Left hindlimb (tissue), 1 donor: ENCODE results near the gene GLRX5.
"Not testable (repeated sequence)": the region's sequence is repeated elsewhere in the genome, so short reads cannot be mapped to it uniquely, and the experiment has no call there.

ENCODE experiments used
- DNase-seq: peaks from one replicate; pipeline ENCODE4 v3.0.0-alpha.2; 2018

Gene GLRX5

DNA sequence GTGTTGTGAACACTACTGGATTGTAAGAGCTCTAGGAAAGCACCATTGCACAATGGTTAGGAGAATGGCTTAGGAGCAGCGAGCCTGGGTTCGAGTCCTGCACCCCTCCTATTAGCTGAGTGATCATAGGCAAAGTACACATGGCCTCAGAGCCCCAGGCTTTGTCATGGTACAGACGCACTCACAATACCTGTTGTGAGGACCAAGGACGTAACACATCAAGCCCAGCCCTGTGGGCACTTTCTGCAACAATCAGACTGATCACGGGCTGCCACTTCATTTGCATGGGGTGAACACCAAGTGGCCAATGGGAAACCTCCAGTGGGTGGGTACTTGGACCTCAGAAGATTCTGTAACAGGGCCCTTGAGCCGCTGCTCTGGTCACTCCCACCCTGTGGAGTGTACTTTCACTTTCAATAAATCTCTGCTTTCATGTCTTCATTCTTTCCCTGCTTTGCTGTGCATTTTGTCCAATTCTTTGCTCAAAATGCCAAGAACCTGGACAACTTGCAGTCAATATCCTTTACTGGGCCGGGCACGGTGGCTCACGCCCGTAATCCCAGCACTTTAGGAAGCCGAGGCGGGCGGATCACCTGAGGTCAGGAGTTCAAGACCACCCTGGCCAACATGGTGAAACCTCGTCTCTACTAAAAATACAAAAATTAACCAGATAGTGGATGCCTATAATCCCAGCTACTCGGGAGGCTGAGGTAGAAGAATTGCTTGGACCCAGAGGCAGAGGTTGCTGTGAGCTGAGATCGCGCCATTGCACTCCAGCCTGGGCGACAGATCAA is 28.2 kb downstream of the GLRX5 start:
- no peak for DNase-seq

DNA sequence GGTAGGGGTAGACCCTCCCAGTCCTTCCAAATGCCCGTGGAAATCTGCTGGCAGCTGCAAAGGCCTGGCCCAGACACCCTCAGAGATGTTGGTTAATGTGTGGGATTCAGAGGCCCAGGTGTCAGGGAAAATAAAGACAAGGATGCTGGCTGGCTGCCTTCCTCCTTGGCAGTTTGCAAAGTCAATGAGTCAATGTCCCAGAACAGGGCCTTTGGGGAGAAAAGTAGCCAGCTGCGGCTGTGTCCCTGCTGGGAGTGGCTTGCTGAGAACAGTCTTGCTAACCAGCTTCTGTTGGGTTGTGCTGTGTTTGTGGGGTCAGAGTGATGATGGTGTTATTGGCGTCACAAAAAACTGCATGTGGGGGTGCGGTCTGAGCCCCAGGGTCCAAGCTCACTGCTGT is 29.2 kb downstream of the GLRX5 start:
- no peak for DNase-seq

DNA sequence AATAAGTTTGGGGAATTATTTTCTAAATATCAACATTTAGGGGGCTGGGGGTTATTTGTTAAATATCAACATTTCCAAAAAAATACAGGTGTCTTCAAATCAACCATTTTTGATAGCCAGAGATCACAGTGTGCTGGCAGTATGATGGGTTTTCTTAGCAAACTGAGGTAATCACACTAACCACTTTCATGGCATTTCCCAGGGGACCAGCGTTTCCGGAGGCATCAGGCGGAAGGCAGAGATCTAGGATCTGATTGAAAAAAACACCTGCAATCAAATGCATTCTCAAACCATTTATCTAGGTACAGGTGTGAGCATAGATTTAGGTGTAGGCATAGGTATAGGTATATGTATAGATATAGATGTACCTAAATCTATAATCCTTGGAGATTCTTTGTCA is 34.6 kb downstream of the GLRX5 start:
- no peak for DNase-seq

DNA sequence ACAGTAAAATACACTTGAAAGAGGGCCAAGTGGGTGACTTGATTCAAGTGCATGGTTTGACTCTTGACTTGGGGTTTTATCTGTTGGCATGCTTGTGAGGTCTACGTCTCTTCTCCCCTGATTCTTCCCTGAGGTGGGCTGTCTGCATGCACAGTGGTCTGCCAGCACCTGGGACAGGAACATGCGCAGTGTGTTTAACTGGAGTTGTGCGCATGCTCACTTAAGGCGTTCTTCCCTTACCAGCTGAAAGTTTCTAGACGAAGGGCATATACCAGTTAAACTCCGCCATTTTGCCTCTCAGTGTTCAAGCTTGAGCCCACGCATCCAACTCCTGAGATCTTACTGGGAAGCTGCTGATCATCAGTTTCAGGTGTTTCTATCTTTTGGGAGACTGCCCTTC is 38.5 kb downstream of the GLRX5 start:
- no peak for DNase-seq

DNA sequence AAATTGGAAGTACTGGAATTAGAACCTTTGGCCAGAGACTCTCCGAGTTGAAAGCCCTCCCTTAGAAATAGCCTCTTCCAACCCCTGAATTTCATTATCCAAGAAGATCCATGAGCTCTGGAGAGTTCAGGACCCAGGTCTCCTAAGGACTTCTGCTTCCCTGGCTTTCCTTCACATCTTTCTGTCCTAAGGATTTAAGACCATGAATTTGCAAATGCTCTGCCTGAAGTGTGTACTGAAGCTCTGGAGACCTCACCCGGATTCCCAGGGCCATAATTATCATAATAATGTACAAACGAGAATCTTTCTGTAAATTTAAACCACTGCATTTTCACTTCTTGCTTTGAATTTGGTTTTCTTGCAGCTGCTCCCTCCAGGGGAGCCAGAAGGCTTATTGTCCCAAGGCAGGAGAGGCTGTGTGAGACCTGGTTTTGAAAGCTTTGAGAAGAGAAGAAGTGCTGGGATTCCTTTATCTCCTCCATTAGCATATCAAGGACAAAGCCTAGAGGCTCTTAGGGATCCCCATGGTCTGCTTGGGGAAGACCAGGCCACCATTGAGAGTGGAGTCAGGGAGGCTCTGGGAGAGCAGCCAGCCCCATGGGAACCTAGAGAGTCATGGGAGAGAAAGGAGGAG is 41.1 kb downstream of the GLRX5 start:
- no peak for DNase-seq

DNA sequence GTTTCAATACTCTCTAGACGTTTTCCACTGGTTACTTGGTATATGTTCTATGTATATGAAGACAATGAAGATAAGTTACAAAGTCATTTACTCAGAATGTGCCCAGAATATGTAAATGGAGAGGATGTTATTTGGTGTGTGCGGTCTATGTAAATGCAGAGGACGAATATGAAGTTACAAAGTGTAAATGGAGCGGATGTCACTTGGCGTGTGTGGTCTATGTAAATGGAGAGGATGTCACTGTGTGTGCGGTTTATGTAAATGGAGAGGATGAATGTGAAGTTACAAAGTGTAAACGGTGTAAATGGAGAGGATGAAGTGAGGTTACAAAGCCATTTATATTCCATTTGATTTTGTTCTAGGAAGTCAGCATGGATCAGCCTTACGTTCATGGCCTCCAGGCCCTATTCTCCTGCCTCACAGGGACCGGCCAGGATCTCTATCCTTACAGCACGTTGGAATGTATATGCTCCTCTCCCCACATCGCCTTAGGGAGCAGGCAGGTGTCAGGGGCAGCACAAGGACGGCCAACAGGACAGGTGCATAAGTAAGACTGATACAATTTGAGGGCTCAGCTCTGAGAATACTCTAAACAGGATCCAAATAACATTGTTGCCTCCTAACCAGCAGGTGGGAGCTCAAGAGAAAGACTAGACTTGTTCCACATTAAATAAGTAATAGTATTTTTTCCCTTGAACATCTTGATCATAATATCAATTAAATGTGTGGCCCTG is 42.4 kb downstream of the GLRX5 start:
- DNase-seq = no peak

DNA sequence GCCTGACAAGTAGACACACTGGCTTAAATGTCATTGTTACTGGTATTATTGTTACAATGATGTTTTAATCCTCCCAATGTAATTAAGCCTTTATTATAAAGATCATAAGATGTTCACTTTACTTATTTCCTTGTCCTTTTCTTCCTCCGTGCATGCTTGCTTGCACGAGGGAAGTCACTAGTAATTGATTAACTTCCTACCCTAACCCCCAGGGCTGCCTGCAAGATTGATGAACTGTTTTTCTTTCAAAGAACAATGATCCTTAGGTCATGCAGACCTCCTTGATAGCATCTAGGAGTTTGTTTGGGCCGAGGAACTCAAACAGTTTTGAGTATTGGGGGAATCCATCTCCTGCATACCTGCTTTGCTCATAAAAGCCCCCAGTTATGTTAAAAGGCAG is 43.0 kb downstream of the GLRX5 start:
- DNase-seq = no peak

DNA sequence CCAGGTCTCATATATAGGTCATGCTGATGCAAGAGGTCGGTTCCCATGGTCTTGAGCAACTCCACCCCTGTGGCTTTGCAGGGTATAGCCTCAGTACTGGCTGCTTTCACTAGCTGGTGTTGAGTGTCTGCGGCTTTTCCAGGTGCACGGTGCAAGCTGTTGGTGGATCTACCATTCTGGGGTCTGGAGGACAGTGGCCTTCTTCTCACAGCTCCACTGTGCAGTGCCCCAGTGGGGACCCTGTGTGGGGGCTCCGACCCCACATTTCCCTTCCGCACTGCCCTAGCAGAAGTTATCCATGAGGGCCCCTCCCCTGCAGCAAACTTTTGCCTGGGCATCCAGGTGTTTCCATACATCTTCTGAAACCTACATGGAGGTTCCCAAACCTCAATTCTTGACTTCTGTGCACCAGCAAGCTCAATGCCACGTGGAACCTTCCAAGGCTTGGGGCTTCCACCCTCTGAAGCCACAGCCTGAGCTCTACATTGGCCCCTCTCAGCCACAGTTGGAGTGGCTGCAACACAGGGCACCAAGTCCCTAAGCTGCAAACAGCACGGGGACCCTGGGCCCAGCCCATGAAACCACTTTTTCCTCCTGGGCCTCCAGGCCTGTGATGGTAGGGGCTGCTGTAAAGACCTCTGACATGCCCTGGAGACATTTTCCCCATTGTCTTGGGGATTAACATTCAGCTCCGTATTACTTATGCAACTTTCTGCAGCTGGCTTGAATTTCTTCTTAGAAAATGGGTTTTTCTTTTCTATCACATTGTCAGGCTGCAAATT is 49.2 kb downstream of the GLRX5 start:
- DNase-seq = not testable (repeated sequence)

DNA sequence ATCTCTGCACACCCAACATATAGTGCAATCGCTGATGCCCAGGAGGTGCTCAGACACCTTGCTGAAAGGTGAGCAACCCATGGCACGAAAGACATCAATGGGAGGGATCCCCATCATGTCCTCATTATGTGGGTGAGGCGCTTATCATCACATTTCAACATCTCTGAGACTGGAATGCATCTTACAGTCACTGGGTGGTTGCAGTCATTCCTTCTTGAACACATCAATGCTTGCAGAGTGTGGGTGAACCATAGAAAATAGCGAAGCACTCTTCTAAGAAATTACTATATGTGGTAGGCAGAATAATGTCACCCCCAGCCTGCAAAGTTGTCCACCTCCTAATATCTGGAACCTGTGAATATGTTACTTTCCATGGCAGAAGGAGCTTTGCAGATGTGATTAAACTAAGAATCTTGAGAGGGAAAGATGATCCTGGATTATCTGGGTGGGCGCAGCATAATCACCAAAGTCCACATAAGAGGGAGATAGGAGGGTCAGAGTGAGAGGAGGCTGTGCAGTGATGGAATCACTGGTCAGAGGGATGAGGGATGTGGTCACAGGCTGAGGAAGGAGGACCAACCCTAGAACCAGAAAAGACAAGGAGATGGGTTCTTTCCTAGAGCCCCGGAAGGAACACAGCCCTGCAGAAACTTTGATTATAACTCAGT is 51.2 kb downstream of the GLRX5 start:
- no peak for DNase-seq

DNA sequence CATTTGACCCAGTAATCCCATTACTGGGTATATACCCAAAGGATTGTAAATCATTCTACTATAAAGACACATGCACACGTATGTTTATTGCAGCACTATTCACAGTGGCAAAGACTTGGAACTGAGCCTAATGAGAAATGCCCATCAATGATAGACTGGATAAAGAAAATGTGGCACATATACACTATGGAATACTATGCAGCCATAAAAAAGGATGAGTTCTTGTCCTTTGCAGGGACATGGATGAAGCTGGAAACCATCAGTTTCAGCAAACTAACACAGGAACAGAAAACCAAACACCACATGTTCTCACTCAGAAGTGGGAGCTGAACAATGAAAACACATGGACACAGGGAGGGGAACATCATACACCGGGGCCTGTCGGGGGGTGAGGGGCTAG is 56.3 kb downstream of the GLRX5 start:
- not testable (repeated sequence) for DNase-seq
